GM18861 (cell line): ENCODE data around the gene DAPK3.
"Not testable (repeated sequence)": the region's sequence is repeated elsewhere in the genome, so short reads cannot be mapped to it uniquely, and the experiment has no call there.

ENCODE experiments used
- ATAC-seq: cut with Tn5 transposase; IDR thresholded peaks from one replicate; pipeline ENCODE4 v1.9.1; 2021; ENCODE audit not compliant: unreplicated experiment

DAPK3 gene

GRCh38 chr19:3979289-3979673, 8.4 kb upstream of the DAPK3 start:
- no peak for ATAC-seq

- ATAC-seq = no peak
Observed at GRCh38 chr19:3978145-3978544, 7.2 kb upstream of the DAPK3 start.

- no peak for ATAC-seq
Observed at GRCh38 chr19:3977242-3978143, 6.6 kb upstream of the DAPK3 start.

GRCh38 chr19:3976495-3977241, 5.8 kb upstream of the DAPK3 start:
- ATAC-seq = no peak

- ATAC-seq = no peak
Observed at GRCh38 chr19:3975637-3976087, 4.8 kb upstream of the DAPK3 start.

- ATAC-seq = no peak
Observed at GRCh38 chr19:3975144-3975543, 4.2 kb upstream of the DAPK3 start.

- no peak for ATAC-seq
Observed at GRCh38 chr19:3970313-3970807, 539 bp downstream of the DAPK3 start.

GRCh38 chr19:3969435-3970312, 1.2 kb downstream of the DAPK3 start:
- no peak for ATAC-seq

- ATAC-seq = no peak
Observed at GRCh38 chr19:3968556-3969434, 2.1 kb downstream of the DAPK3 start.

GRCh38 chr19:3967983-3968382, 2.9 kb downstream of the DAPK3 start:
- ATAC-seq = not testable (repeated sequence)

- ATAC-seq = no peak
Observed at GRCh38 chr19:3966051-3967017, 4.6 kb downstream of the DAPK3 start.

GRCh38 chr19:3964256-3965194, 6.4 kb downstream of the DAPK3 start:
- no peak for ATAC-seq

- ATAC-seq = no peak
Observed at GRCh38 chr19:3963458-3964255, 7.2 kb downstream of the DAPK3 start.

- ATAC-seq = no peak
Observed at GRCh38 chr19:3961007-3961406, 9.9 kb downstream of the DAPK3 start.

- ATAC-seq = no peak
Observed at GRCh38 chr19:3959766-3960131, 11.2 kb downstream of the DAPK3 start.

- no peak for ATAC-seq
Observed at GRCh38 chr19:3958836-3959765, 11.8 kb downstream of the DAPK3 start.
